NOMO-1 (cell line): ENCODE results near the gene TNS3.

Source experiments
- DNase-seq, 2 experiments: peaks; one replicate each; lab custom pipeline; 2025; ENCODE audit not compliant: unreplicated experiment in 2 of 2; lab: John Stamatoyannopoulos, UW

Gene TNS3

GRCh38 chr7:47414342-47415317 lies 167.3 kb downstream of the TNS3 start:
- no peak for DNase-seq

GRCh38 chr7:47413526-47414341 lies 168.2 kb downstream of the TNS3 start:
- DNase-seq: no peak

- no peak for DNase-seq
These were observed 170.0 kb downstream of the TNS3 start for GRCh38 chr7:47411901-47412300.

GRCh38 chr7:47411281-47411869 lies 170.5 kb downstream of the TNS3 start:
- DNase-seq: no peak

GRCh38 chr7:47408675-47409074 lies 173.2 kb downstream of the TNS3 start:
- DNase-seq: no peak

- DNase-seq: no peak
These were observed 173.9 kb downstream of the TNS3 start for GRCh38 chr7:47407821-47408674.

GRCh38 chr7:47407136-47407535 lies 174.8 kb downstream of the TNS3 start:
- DNase-seq: no peak

- DNase-seq: no peak
These were observed 175.1 kb downstream of the TNS3 start for GRCh38 chr7:47406801-47407129.

GRCh38 chr7:47405921-47406800 lies 175.8 kb downstream of the TNS3 start:
- no peak for DNase-seq

GRCh38 chr7:47405286-47405904 lies 176.5 kb downstream of the TNS3 start:
- no peak for DNase-seq

- DNase-seq: no peak
These were observed 177.9 kb downstream of the TNS3 start for GRCh38 chr7:47404010-47404409.

GRCh38 chr7:47402941-47403866 lies 178.7 kb downstream of the TNS3 start:
- DNase-seq: no peak

- no peak for DNase-seq
These were observed 180.0 kb downstream of the TNS3 start for GRCh38 chr7:47401611-47402570.

GRCh38 chr7:47400741-47401206 lies 181.1 kb downstream of the TNS3 start:
- no peak for DNase-seq

GRCh38 chr7:47400001-47400400 lies 181.9 kb downstream of the TNS3 start:
- no peak for DNase-seq

- no peak for DNase-seq
These were observed 187.1 kb downstream of the TNS3 start for GRCh38 chr7:47394751-47395252.

- no peak for DNase-seq
These were observed 187.7 kb downstream of the TNS3 start for GRCh38 chr7:47394216-47394615.
